WERI-Rb-1 (cell line): ENCODE data around the gene NPEPL1.
"Not testable (repeated sequence)": the region's sequence is repeated elsewhere in the genome, so short reads cannot be mapped to it uniquely, and the experiment has no call there.

ENCODE experiments used
- DNase-seq: peaks from one replicate; pipeline ENCODE4 v3.0.0-alpha.2; 2020
- H3K27ac ChIP-seq: fragments of 250-450 bp; sonication (Bioruptor Pico); 2 replicates; pipeline ENCODE4 v1.5.1; 2020; ENCODE audit warnings: mild to moderate bottlenecking, moderate library complexity
- H3K27me3 ChIP-seq: fragments of 250-450 bp; sonication (Bioruptor Pico); 2 replicates; pipeline ENCODE4 v1.5.1; 2021; ENCODE audit warnings: mild to moderate bottlenecking, low read depth, moderate library complexity; ENCODE audit not compliant: insufficient read depth, severe bottlenecking
- H3K36me3 ChIP-seq: fragments of 250-450 bp; sonication (Bioruptor Pico); 2 replicates; pipeline ENCODE4 v1.5.1; 2020; ENCODE audit warnings: mild to moderate bottlenecking, moderate library complexity
- H3K4me3 ChIP-seq: 2 replicates; pipeline ENCODE4 v1.5.1; 2011; ENCODE audit warnings: low read depth, mild to moderate bottlenecking, control low read depth, low read length
- H3K9me3 ChIP-seq: fragments of 250-450 bp; sonication (Bioruptor Pico); 2 replicates; pipeline ENCODE4 v1.5.1; 2021; ENCODE audit warnings: mild to moderate bottlenecking, moderate library complexity; ENCODE audit not compliant: severe bottlenecking
- CTCF ChIP-seq: IDR thresholded peaks from 2 replicates; pipeline ENCODE4 v1.5.1; 2011; ENCODE audit warnings: low read depth, mild to moderate bottlenecking, control low read depth, inconsistent platforms, low read length

The NPEPL1 gene

GRCh38 chr20:58745391-58745790 lies 52.8 kb downstream of the NPEPL1 start:
- Histone ChIP-seq H3K27me3 (peaks cover 56% of the 10 kb centered on the region), H3K4me3 (no peak overlapping the region), H3K27ac (no peak overlapping the region), H3K9me3 (no peaks in the 10 kb centered on the region), H3K36me3 (no peaks in the 10 kb centered on the region)
- DNase-seq: no peak
- no peak for TF ChIP-seq CTCF

GRCh38 chr20:58746620-58747019 lies 54.0 kb downstream of the NPEPL1 start:
- Histone ChIP-seq H3K36me3 (no peaks in the 10 kb centered on the region), H3K9me3 (no peaks in the 10 kb centered on the region), H3K4me3 (no peak overlapping the region), H3K27me3 (peaks cover 58% of the 10 kb centered on the region), H3K27ac (no peak overlapping the region)
- TF ChIP-seq CTCF: no peak
- no peak for DNase-seq

- Histone ChIP-seq H3K27me3 (peaks cover 62% of the 10 kb centered on the region), H3K27ac (no peak overlapping the region), H3K36me3 (no peaks in the 10 kb centered on the region), H3K4me3 (no peak overlapping the region), H3K9me3 (no peaks in the 10 kb centered on the region)
- no peak for TF ChIP-seq CTCF
- DNase-seq: no peak
Measured at GRCh38 chr20:58747211-58747610, 54.6 kb downstream of the NPEPL1 start.

GRCh38 chr20:58748618-58749017 lies 56.0 kb downstream of the NPEPL1 start:
- no peak overlapping the region for H3K27ac ChIP-seq
- TF ChIP-seq CTCF: no peak
- DNase-seq: no peak
- no peaks in the 10 kb centered on the region for H3K36me3 ChIP-seq
- no peak overlapping the region for H3K4me3 ChIP-seq
- no peaks in the 10 kb centered on the region for H3K9me3 ChIP-seq
- H3K27me3 ChIP-seq: peaks cover 69% of the 10 kb centered on the region

DNA sequence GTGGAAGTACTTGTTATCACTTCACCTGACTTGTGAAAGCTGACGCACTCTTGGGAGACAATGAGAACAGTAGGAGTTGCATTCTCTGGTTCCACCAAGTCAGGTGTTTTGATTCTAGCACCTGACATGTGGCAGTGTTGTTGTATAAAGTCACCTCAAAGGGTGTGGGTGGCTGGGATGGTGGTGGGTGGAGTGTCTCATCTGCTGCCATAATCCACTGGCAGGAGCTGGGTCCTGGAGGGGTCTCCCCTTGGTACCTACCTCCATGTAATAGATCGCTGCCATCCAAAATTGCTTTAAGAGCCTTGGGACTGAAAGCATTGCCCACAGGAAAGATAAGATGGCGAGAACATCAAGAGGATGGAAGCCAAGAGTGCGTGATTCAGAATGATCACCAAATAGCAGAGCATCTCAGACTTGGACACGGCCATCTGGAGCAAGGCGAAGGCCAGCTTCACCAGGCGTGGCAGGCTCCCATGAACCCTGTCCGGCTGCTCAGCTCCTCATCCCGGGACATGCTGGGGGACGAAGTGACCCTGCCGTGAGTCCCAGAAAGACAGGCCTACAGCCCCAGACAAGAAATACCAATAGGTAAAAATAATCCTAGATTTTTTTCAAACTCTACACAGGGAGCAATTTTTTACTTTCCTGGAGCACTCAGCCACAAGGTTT lies 56.6 kb downstream of the NPEPL1 start:
- H3K27me3 ChIP-seq: peaks cover 74% of the 10 kb centered on the region
- no peaks in the 10 kb centered on the region for H3K9me3 ChIP-seq
- no peak for TF ChIP-seq CTCF
- H3K27ac ChIP-seq: no peak overlapping the region
- DNase-seq: no peak
- no peaks in the 10 kb centered on the region for H3K36me3 ChIP-seq
- H3K4me3 ChIP-seq: no peak overlapping the region

DNA sequence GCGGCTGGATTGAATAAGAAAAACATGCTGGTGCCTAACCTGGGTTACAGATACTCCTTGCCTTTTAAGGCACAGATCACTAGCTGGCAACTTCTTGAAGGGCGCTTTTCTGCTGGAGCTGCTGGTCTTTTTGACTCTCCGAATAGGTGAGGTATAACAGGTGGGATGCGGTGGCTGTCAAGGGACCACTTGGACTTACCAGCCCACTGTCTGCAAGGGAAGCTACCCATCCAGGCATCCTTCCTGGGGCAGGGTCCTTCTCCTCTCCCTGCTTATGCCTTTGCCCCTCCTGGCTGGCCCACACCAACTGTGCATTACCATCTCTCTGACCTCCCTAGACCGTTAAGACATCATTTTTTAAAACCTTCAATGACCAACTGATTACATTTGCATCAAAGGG lies 57.4 kb downstream of the NPEPL1 start:
- Histone ChIP-seq H3K36me3 (no peaks in the 10 kb centered on the region), H3K27ac (no peak overlapping the region), H3K27me3 (peaks cover 76% of the 10 kb centered on the region), H3K9me3 (no peaks in the 10 kb centered on the region), H3K4me3 (no peak overlapping the region)
- DNase-seq: no peak
- TF ChIP-seq CTCF: no peak

DNA sequence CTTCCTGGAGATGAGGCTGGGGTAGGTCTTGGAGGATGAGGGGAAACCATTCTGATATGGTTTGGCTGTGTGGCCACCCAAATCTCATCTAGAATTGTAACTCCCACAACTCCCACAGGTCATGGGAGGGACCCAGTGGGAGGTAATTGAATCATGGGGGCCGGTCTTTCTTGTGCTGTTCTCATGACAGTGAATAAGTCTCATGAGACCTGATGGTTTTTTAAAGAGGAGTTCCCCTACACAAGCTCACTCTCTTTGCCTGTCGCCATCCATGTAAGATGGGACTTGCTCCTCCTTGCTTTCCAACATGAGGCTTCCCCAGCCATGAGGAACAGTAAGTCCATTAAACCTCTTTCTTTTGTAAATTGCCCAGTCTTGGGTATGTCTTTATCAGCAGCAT lies 58.1 kb downstream of the NPEPL1 start:
- H3K9me3 ChIP-seq, DNase-seq, H3K27ac ChIP-seq, H3K4me3 ChIP-seq, H3K36me3 ChIP-seq: not testable (repeated sequence)
- H3K27me3 ChIP-seq: peaks cover 78% of the 10 kb centered on the region
